ENCODE results near the gene CCNK. TPM values are rescaled to one million over a fixed set of nuclear protein-coding genes. Genes with fewer than 3 reads are reported as not detected.

CCNK gene
- total RNA-seq, 4 donors from 2014 or later, result 21.1 to 26.8 (median 25.1) TPM

DNA sequence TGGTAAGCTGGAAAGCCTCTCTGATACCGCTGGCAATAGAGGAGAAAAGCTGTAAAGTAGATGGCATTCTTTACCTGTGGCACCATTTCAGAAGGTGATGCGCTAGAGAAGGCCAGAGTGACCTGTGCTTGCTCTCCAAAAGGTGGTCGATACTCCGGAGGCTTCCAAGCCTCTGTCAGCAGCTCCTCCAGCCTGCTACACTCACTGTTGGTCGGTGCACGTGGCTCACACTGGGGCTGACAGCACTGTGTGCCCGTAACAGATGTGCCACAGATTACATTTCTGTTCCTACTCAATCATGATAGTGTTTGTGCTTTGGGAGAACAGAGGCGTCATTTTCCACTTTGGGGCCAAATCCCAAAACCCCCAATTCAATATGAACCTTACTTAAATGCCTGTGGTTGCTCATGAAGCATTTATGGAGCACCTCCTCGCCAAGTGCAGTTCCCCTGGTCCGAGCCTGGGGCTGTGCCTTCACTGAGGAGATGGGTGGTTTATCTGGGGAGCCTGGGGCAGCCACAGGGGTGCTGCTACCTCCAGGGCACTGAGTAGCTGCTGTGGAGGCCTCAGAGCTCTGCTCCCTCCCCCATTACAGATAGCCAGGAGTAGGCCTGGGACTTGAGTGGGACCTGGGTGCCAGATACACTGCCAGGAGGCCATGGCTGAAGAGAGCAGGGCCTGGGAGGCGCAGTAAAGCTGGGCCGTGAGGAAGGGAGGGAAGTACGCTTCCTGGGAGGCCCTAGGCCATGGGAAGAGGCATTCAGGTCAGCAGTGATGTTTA is 26.8 kb downstream of the CCNK start:
- TF ChIP-seq, protein P1, sequence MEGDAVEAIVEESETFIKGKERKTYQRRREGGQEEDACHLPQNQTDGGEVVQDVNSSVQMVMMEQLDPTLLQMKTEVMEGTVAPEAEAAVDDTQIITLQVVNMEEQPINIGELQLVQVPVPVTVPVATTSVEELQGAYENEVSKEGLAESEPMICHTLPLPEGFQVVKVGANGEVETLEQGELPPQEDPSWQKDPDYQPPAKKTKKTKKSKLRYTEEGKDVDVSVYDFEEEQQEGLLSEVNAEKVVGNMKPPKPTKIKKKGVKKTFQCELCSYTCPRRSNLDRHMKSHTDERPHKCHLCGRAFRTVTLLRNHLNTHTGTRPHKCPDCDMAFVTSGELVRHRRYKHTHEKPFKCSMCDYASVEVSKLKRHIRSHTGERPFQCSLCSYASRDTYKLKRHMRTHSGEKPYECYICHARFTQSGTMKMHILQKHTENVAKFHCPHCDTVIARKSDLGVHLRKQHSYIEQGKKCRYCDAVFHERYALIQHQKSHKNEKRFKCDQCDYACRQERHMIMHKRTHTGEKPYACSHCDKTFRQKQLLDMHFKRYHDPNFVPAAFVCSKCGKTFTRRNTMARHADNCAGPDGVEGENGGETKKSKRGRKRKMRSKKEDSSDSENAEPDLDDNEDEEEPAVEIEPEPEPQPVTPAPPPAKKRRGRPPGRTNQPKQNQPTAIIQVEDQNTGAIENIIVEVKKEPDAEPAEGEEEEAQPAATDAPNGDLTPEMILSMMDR (IDR thresholded peaks at IDR 0.05; ENCODE audit: low read depth), result no peak

DNA sequence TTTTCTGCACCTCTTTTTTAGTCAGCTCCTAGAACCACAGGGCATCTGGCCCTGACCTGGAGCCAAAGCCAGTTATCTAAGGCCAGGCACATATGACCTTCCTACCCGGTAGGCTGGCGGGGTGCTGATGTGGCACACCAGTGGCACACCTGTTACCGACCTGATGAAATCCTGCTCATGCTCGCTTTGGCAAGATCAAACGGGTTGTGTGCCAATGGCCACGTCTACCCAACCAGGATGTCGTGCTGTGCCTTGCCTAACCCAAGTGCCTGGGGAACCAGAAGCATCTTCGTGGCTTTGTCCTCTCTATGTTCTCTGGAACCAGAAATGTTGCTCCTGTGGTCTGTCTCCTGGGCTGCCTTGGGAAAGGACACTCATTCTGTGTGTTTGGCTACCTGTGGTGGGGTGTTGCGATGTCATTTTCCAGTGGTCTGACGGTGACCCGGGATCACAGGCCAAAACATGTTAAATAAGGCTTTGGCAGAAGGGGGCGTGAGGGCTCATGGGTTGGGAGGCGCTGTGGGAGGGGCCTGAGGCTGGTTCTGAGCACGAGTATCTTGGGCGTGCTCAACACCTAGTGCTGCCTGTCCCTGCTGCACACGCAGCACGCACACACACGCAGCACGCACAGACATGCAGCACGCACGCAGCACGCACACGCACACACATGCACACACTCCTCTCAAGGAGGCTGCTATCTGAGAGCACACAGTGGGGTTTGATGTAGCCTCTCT is 27.9 kb downstream of the CCNK start:
- TF ChIP-seq, protein P1 (IDR thresholded peaks at IDR 0.05; ENCODE audit: low read depth), result no peak

DNA sequence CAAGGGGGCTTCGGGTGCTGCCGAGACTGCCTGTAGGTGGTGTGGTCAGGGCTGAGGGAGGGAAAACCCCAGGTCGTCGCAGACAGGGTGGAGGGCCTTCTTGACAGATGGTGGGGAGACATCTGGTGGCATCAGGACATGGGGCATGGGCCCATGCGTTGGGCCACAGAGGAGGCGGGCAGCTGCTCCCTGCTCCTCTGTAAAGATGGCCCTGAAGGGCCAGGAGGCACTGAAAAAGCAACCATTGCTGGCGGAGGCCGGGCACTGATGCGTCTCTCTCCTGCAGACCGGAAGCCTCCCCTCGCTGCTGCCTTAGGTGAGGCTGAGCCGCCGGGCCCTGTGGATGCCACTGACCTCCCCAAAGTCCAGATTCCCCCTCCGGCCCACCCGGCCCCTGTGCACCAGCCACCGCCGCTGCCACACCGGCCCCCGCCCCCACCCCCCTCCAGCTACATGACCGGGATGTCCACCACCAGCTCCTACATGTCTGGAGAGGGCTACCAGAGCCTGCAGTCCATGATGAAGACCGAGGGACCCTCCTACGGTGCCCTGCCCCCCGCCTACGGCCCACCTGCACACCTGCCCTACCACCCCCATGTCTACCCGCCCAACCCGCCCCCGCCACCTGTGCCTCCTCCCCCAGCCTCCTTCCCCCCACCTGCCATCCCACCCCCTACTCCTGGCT is 28.8 kb downstream of the CCNK start:
- TF ChIP-seq, protein P1 (IDR thresholded peaks at IDR 0.05; ENCODE audit: low read depth), result no peak

DNA sequence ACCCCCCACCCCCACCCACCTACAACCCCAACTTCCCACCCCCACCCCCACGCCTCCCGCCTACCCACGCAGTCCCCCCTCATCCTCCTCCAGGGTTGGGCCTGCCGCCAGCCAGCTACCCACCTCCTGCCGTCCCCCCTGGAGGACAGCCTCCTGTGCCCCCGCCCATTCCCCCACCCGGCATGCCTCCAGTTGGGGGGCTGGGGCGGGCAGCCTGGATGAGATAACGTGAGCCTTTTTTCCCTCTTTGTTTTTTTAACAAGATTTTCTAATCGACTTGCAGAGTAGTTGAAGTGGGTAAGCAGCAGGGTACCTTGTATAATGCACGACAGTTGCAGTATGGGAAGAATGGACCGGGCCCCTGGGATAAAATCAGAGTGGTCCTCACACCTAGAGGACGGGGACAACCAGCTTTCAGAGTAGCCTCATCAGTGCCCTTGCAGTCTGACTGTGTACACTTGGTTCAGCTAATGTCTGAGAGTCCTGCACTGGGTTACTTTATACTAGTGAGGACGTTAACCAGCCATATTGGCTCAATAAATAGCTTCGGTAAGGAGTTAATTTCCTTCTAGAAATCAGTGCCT is 29.4 kb downstream of the CCNK start:
- TF ChIP-seq, protein P1 (IDR thresholded peaks at IDR 0.05; ENCODE audit: low read depth), result no peak

DNA sequence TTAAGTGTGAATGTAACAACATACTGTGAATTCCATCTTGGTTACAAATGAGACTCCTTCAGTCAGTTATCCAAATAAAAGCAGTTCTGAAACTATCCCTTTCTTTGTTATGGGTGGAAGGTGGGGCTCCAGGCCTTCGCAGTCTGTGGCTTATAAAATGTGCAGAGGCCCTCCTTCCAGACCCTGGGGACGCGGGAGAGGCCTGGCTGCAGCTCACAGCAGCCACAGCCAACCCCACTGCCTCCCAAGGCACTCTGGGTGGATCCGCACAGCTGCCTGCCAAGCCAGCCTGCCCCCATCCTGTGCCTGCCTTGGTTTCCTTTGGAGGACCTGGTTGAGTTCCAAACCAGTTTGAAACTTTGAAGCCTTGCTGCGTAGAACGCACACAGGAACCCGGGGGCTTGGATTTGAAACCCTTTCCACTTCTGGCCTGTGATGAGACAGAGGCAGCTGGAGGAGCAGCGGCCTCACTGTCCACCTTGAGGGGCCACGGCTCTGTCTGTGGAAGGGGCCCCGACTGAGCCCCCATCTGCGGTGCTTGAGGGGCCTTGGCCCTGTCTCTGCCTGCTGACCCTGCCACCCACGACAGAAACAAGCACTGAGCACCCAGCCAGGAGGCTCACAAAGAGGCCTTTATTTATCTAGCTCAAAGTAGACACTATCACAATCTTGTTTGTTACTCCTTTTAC is 30.4 kb downstream of the CCNK start:
- TF ChIP-seq, protein P1 (IDR thresholded peaks at IDR 0.05; ENCODE audit: low read depth), result no peak

DNA sequence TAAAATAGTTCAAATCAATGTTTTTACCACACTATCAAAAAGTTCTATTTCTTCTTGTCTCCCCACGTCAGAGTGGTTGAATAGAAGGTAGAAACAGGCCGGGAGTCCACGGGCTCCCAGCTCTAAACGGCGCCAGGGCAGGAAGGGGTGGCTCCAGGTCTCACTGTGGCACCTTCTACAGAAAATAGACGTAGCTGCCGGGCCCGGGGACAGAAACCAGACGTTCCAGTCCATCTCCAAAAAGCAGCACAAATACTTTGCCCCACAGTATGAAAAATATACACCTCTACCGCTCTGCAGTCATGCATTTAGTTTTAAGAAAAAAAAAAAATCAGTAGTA is 30.9 kb downstream of the CCNK start:
- TF ChIP-seq, protein P1 (IDR thresholded peaks at IDR 0.05; ENCODE audit: low read depth), result no peak

Measured in subcutaneous adipose tissue (tissue), 4 donors.